ENCODE measurements around the gene LDLRAD3. TPM values are rescaled to one million over a fixed set of nuclear protein-coding genes. Genes with fewer than 3 reads are reported as not detected.
A peak's percentile ranks its signal among the peaks of the same experiment; 100 is the strongest.

The LDLRAD3 gene
- total and polyA plus RNA-seq, 7 donors: 5.9 to 20.7 (median 12.1) TPM

GRCh38 chr11:35924811-35925210, 19.1 kb upstream of the LDLRAD3 start:
- no peak overlapping the region for H3K4me3 ChIP-seq
- 98 to 100% (median 100%) methylated on average over 1 of the region's 1 CpG for WGBS, 3 donors
- intact Hi-C loops (cut with DNase I): no loop called here
- DNase-seq: no peak
- no peaks in the 10 kb centered on the region for H3K27me3 ChIP-seq (ENCODE audit: insufficient read depth in 3 of 3, low read length in 2 of 3)
- TF ChIP-seq, protein P1, sequence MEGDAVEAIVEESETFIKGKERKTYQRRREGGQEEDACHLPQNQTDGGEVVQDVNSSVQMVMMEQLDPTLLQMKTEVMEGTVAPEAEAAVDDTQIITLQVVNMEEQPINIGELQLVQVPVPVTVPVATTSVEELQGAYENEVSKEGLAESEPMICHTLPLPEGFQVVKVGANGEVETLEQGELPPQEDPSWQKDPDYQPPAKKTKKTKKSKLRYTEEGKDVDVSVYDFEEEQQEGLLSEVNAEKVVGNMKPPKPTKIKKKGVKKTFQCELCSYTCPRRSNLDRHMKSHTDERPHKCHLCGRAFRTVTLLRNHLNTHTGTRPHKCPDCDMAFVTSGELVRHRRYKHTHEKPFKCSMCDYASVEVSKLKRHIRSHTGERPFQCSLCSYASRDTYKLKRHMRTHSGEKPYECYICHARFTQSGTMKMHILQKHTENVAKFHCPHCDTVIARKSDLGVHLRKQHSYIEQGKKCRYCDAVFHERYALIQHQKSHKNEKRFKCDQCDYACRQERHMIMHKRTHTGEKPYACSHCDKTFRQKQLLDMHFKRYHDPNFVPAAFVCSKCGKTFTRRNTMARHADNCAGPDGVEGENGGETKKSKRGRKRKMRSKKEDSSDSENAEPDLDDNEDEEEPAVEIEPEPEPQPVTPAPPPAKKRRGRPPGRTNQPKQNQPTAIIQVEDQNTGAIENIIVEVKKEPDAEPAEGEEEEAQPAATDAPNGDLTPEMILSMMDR (IDR thresholded peaks at IDR 0.05): no peak
- H3K4me1 ChIP-seq: peaks cover 23% of the 10 kb centered on the region
- H3K36me3 ChIP-seq (ENCODE audit: insufficient read depth in 1 of 2, low read depth in 1 of 2): no peaks in the 10 kb centered on the region
- H3K9me3 ChIP-seq: no peaks in the 10 kb centered on the region
- ATAC-seq: no peak
- no peak overlapping the region for H3K27ac ChIP-seq

GRCh38 chr11:35927104-35927503, 16.8 kb upstream of the LDLRAD3 start:
- Histone ChIP-seq H3K27ac (no peak overlapping the region), H3K4me1 (peaks cover 16% of the 10 kb centered on the region), H3K27me3 (ENCODE audit: insufficient read depth in 3 of 3, low read length in 2 of 3) (no peaks in the 10 kb centered on the region), H3K4me3 (peak overlapping the region; percentile 36), H3K36me3 (ENCODE audit: insufficient read depth in 1 of 2, low read depth in 1 of 2) (no peaks in the 10 kb centered on the region), H3K9me3 (no peaks in the 10 kb centered on the region)
- ATAC-seq (peak in 3 of 4 donors; percentile 15 to 57 (median 32)), DNase-seq (no peak)
- WGBS, 3 donors: 25 to 40% (median 29%) methylated on average over 11 of the region's 11 CpGs
- TF ChIP-seq, protein P1 (IDR thresholded peaks at IDR 0.05): no peak
- intact Hi-C loops (cut with DNase I): no loop called here

- H3K27ac ChIP-seq: no peak overlapping the region
- peaks cover 16% of the 10 kb centered on the region for H3K4me1 ChIP-seq
- H3K4me3 ChIP-seq: peak overlapping the region; percentile 36
- DNase-seq (peak; percentile 87 to 94), ATAC-seq (peak; percentile 96 to 99 (median 98))
- H3K27me3 ChIP-seq (ENCODE audit: insufficient read depth in 3 of 3, low read length in 2 of 3): no peaks in the 10 kb centered on the region
- intact Hi-C loops (cut with DNase I): no loop called here
- 21 to 35% (median 32%) methylated on average over 10 of the region's 10 CpGs for WGBS, 3 donors
- TF ChIP-seq, protein P1 (IDR thresholded peaks at IDR 0.05): no peak
- H3K36me3 ChIP-seq (ENCODE audit: insufficient read depth in 1 of 2, low read depth in 1 of 2): no peaks in the 10 kb centered on the region
- no peaks in the 10 kb centered on the region for H3K9me3 ChIP-seq
Measured at GRCh38 chr11:35927682-35928081, 16.2 kb upstream of the LDLRAD3 start.

DNA sequence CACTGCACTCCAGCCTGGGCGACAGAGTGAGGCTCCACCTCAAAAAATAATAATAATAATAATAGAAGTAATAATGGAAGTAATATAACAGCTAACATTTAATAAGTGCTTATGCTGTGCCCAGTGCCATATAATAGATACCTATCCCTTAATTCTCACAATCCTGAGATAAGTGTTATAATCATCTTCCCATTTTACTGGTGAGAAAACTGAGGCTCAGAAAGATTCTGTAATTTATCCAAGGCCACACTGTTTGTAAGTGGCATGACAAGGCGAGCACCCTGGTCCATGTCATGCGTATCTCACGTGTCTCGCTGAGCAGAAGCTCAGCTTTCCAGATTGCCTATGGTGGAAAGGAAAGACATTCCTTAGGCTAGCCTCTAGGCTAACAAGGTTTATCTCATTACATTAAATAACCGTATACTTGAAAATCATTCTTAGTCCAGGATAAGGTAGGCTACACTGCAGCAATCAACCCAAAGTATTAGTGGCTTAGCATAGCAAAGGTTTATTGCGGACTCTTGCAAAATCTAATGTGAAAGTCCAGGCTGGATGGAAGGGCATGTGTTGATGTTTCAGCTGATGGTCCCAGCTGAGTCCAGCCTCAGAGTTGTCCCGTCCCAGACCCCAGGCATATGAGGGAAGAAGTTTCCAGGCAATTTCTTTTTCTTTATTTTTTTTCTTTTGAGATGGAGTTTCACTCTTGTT, 15.0 kb upstream of the LDLRAD3 start:
- no peak overlapping the region for H3K27ac ChIP-seq
- TF ChIP-seq, protein P1 (IDR thresholded peaks at IDR 0.05): no peak
- H3K9me3 ChIP-seq: no peaks in the 10 kb centered on the region
- H3K4me1 ChIP-seq: peaks cover 16% of the 10 kb centered on the region
- ATAC-seq (no peak), DNase-seq (no peak)
- no peaks in the 10 kb centered on the region for H3K36me3 ChIP-seq (ENCODE audit: insufficient read depth in 1 of 2, low read depth in 1 of 2)
- H3K4me3 ChIP-seq: no peak overlapping the region
- intact Hi-C loops (cut with DNase I): no loop called here
- H3K27me3 ChIP-seq (ENCODE audit: insufficient read depth in 3 of 3, low read length in 2 of 3): no peaks in the 10 kb centered on the region
- WGBS, 3 donors: 96 to 98% (median 97%) methylated on average over 8 of the region's 8 CpGs

- H3K4me1 ChIP-seq: peaks cover 28% of the 10 kb centered on the region
- H3K36me3 ChIP-seq (ENCODE audit: insufficient read depth in 1 of 2, low read depth in 1 of 2): no peaks in the 10 kb centered on the region
- H3K9me3 ChIP-seq: no peaks in the 10 kb centered on the region
- no peaks in the 10 kb centered on the region for H3K27me3 ChIP-seq (ENCODE audit: insufficient read depth in 3 of 3, low read length in 2 of 3)
- intact Hi-C loops (cut with DNase I): no loop called here
- H3K4me3 ChIP-seq: no peak overlapping the region
- no peak for ATAC-seq
- no peak overlapping the region for H3K27ac ChIP-seq
- DNase-seq: no peak
- TF ChIP-seq, protein P1 (IDR thresholded peaks at IDR 0.05): no peak
Measured at GRCh38 chr11:35930466-35930865, 13.4 kb upstream of the LDLRAD3 start.

Data from psoas muscle (tissue), 8 donors.